Measurements from ENCODE around the gene RNASEL. TPM values are rescaled to one million over a fixed set of nuclear protein-coding genes. Genes with fewer than 3 reads are reported as not detected.

RNASEL gene
- total and polyA plus RNA-seq, 2 experiments from 2014 or later, result 0.37 to 0.94 TPM

- Histone ChIP-seq H3K4me1 (ENCODE audit: insufficient read depth) (peaks cover 76% of the 10 kb centered on the region), H3K79me2 (replicated peaks; ENCODE audit: insufficient read depth) (no peaks in the 10 kb centered on the region), H3K27me3 (ENCODE audit: insufficient read depth) (peaks cover 52% of the 10 kb centered on the region), H3K36me3 (ENCODE audit: insufficient read depth) (no peaks in the 10 kb centered on the region), H3K9me2 (ENCODE audit: insufficient read depth) (no peaks in the 10 kb centered on the region), H3F3A (replicated peaks; ENCODE audit: low read depth) (peaks cover 5% of the 10 kb centered on the region; the same call in 1 of the 2 replicates), H3K4me2 (peak overlapping the region; percentile 80), H2AFZ (no peak overlapping the region), H3K4me3 (peak overlapping the region; percentile 70), H4K20me1 (replicated peaks; ENCODE audit: insufficient read depth) (no peaks in the 10 kb centered on the region), H3K27ac (ENCODE audit: low read depth) (peak overlapping the region; percentile 73)
- peak overlapping the region; percentile 79 for H3K27ac Mint-ChIP-seq
- peaks cover 2% of the 10 kb centered on the region; the same call in 2 of the 3 replicates for H3K36me3 Mint-ChIP-seq (ENCODE audit: low read depth)
- peak; percentile 60 for DNase-seq (ENCODE audit: low spot score)
- peaks cover 52% of the 10 kb centered on the region for H3K27me3 Mint-ChIP-seq (ENCODE audit: insufficient read depth, low read depth, poor library complexity)
- peak; percentile 48 for ATAC-seq
- peaks cover 78% of the 10 kb centered on the region for H3K4me1 Mint-ChIP-seq
- peak overlapping the region; percentile 72 for H3K4me3 Mint-ChIP-seq
- H3K9me3 Mint-ChIP-seq, result peaks cover 5% of the 10 kb centered on the region
- TF ChIP-seq ZNF114 (CRISPR knock-in tag; IDR thresholded peaks at IDR 0.05) (no peak), ETS1 (IDR thresholded peaks at IDR 0.05) (no peak), POLR2AphosphoS5 (IDR thresholded peaks at IDR 0.05; ENCODE audit: low read depth) (no peak), ZNF331 (CRISPR knock-in tag; IDR thresholded peaks at IDR 0.05; ENCODE audit: low read depth) (no peak), EZH2phosphoT487 (IDR thresholded peaks at IDR 0.05; ENCODE audit: unreplicated experiment) (no peak), STAT1 (IDR thresholded peaks at IDR 0.05; ENCODE audit: unreplicated experiment) (no peak), EZH2 (IDR thresholded peaks at IDR 0.05; ENCODE audit: low read depth, unreplicated experiment) (no peak), NANOG (IDR thresholded peaks at IDR 0.05; ENCODE audit: borderline replicate concordance) (no peak), JUNB (IDR thresholded peaks at IDR 0.05; ENCODE audit: unreplicated experiment) (no peak)
- TF ChIP-seq, protein P1, sequence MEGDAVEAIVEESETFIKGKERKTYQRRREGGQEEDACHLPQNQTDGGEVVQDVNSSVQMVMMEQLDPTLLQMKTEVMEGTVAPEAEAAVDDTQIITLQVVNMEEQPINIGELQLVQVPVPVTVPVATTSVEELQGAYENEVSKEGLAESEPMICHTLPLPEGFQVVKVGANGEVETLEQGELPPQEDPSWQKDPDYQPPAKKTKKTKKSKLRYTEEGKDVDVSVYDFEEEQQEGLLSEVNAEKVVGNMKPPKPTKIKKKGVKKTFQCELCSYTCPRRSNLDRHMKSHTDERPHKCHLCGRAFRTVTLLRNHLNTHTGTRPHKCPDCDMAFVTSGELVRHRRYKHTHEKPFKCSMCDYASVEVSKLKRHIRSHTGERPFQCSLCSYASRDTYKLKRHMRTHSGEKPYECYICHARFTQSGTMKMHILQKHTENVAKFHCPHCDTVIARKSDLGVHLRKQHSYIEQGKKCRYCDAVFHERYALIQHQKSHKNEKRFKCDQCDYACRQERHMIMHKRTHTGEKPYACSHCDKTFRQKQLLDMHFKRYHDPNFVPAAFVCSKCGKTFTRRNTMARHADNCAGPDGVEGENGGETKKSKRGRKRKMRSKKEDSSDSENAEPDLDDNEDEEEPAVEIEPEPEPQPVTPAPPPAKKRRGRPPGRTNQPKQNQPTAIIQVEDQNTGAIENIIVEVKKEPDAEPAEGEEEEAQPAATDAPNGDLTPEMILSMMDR (conservative IDR thresholded peaks at IDR 0.05; ENCODE audit: low read depth in 2 of 2), result no peak
- TF ChIP-seq, protein P2, sequence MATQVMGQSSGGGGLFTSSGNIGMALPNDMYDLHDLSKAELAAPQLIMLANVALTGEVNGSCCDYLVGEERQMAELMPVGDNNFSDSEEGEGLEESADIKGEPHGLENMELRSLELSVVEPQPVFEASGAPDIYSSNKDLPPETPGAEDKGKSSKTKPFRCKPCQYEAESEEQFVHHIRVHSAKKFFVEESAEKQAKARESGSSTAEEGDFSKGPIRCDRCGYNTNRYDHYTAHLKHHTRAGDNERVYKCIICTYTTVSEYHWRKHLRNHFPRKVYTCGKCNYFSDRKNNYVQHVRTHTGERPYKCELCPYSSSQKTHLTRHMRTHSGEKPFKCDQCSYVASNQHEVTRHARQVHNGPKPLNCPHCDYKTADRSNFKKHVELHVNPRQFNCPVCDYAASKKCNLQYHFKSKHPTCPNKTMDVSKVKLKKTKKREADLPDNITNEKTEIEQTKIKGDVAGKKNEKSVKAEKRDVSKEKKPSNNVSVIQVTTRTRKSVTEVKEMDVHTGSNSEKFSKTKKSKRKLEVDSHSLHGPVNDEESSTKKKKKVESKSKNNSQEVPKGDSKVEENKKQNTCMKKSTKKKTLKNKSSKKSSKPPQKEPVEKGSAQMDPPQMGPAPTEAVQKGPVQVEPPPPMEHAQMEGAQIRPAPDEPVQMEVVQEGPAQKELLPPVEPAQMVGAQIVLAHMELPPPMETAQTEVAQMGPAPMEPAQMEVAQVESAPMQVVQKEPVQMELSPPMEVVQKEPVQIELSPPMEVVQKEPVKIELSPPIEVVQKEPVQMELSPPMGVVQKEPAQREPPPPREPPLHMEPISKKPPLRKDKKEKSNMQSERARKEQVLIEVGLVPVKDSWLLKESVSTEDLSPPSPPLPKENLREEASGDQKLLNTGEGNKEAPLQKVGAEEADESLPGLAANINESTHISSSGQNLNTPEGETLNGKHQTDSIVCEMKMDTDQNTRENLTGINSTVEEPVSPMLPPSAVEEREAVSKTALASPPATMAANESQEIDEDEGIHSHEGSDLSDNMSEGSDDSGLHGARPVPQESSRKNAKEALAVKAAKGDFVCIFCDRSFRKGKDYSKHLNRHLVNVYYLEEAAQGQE (IDR thresholded peaks at IDR 0.05; ENCODE audit: unreplicated experiment), result no peak
Measured at GRCh38 chr1:182615468-182616129, 26.5 kb upstream of the RNASEL start.

Measured in GM23338 (cell line).